ENCODE results near the gene XPC.

Gene XPC

DNA sequence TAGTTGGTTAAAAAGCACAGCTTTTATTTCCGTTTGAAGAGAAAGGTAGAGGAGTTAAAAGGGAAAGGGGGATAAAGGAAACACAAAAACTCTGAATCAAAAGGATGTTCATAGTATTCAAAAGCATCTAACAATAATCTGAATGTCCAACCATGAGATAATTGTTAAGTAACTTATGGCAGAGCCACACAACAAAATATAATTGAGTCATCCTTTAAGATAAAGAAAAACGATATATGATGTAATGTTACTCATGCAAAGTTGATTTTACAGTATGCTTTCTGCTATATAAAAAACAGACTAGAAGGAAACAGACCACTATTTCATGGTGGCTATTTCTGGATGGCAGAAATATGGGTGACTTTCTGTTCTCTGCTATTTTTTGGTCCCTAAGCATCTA lies 3.9 kb downstream of the XPC start:
- Mint-ChIP-seq H3K27me3 (no peaks in the 10 kb centered on the region), H3K4me3 (no peak overlapping the region), H3K9me3 (no peaks in the 10 kb centered on the region), H3K36me3 (peaks cover 26% of the 10 kb centered on the region), H3K27ac (peak overlapping the region; percentile 91), H3K4me1 (peaks cover 47% of the 10 kb centered on the region)
- no peak for ATAC-seq (ENCODE audit: low read depth)
- no peak for DNase-seq (ENCODE audit: low spot score in 2 of 2)

DNA sequence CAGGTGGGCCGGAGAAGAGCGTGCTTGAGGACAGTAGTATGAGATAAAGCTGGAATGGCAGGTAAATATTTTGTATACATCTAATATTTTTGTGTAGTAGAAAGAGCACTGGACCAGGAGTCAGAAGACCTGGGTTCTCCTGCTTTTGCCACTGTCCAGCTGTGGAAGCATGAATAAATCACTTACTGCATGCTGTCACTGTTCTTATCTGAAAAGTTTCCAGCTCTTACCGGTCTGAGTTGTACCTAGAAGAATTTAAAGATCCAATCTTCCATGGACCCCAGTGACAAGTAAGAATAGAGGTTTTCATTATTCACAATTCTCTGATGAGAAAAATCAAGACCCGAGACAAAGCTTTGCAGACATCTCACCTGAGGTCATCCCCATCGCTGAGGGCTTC lies 5.9 kb downstream of the XPC start:
- no peak overlapping the region for H3K4me3 Mint-ChIP-seq
- H3K4me1 Mint-ChIP-seq = peaks cover 40% of the 10 kb centered on the region
- H3K27me3 Mint-ChIP-seq = no peaks in the 10 kb centered on the region
- H3K9me3 Mint-ChIP-seq = no peaks in the 10 kb centered on the region
- H3K27ac Mint-ChIP-seq = peak overlapping the region; percentile 51
- H3K36me3 Mint-ChIP-seq = peaks cover 38% of the 10 kb centered on the region
- DNase-seq (ENCODE audit: low spot score in 2 of 2) (no peak), ATAC-seq (ENCODE audit: low read depth) (no peak)

DNA sequence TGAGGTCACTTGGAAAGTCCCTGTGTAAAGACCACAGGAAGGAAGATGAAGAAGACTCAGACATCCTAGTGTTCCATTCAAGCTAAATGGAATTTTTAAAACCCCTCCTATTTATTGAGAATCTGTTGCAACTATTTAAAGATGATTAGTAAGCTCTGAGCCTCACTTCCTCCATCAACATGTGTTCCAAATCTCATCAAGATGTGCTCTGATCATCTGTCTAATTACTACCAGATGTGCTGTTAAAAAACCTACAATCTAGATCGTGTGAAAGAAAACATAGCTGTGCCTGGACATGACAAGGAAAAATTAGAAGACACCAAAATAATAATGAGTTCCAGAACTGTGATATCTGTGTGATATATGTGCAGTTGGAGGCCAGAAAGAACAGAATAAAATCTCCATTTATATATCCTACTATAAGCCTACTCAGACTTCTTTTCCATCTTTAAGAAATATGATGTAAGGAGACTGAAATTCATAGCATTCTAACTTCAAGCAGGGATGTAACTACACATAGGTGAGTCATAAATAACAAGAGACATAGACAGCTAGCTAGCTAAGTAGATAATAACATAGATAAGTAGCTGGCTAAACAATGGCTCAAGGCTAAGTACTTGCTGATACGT lies 7.8 kb downstream of the XPC start:
- Mint-ChIP-seq H3K4me1 (peaks cover 37% of the 10 kb centered on the region), H3K36me3 (peaks cover 54% of the 10 kb centered on the region), H3K27ac (peak overlapping the region; percentile 81), H3K27me3 (no peaks in the 10 kb centered on the region), H3K9me3 (no peaks in the 10 kb centered on the region), H3K4me3 (no peak overlapping the region)
- ATAC-seq (ENCODE audit: low read depth) (no peak), DNase-seq (ENCODE audit: low spot score in 2 of 2) (no peak)

DNA sequence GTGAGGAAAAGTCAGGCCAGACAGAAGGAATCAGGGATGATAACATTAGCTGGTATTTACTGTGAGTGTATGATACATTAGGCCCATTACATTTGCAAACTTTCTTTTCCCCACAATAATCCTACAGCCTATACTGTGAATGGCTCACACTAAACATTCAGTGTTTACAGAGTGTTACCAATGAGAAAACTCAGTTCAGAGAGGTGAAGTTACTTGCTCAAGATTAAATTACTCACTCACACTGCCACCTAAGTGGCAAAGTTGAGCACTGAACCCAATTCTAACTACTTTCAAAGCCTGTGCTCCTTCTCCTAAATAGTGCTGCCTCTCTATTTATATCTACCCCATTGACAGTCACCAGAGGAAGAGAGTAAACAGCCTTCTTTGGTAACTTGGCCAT lies 8.5 kb downstream of the XPC start:
- Mint-ChIP-seq H3K9me3 (no peaks in the 10 kb centered on the region), H3K36me3 (peaks cover 60% of the 10 kb centered on the region), H3K27me3 (no peaks in the 10 kb centered on the region), H3K27ac (peak overlapping the region; percentile 81), H3K4me1 (peaks cover 29% of the 10 kb centered on the region), H3K4me3 (no peak overlapping the region)
- DNase-seq (ENCODE audit: low spot score in 2 of 2) = no peak
- no peak for ATAC-seq (ENCODE audit: low read depth)

DNA sequence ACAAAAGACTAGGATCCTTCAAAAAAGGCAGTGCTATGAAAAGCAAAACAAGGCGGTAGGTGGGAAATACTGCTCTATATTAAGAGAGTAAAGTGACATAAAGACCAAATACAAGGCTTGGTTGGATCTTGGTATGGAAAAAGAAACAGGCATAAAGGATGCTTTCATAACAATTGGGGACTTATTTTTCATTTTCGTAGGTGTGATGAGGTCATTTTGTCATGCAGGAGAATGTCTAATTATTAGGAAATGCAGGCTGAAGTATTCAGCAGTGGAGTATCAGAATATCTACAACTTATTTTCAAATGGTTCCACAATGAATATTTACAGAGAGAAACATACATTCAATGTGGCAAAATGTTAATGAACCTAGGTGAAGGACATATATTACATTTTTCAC lies 9.0 kb downstream of the XPC start:
- Mint-ChIP-seq H3K36me3 (peaks cover 64% of the 10 kb centered on the region), H3K4me1 (peaks cover 28% of the 10 kb centered on the region), H3K4me3 (no peak overlapping the region), H3K27me3 (no peaks in the 10 kb centered on the region), H3K27ac (no peak overlapping the region), H3K9me3 (no peaks in the 10 kb centered on the region)
- ATAC-seq (ENCODE audit: low read depth) (no peak), DNase-seq (ENCODE audit: low spot score in 2 of 2) (no peak)

DNA sequence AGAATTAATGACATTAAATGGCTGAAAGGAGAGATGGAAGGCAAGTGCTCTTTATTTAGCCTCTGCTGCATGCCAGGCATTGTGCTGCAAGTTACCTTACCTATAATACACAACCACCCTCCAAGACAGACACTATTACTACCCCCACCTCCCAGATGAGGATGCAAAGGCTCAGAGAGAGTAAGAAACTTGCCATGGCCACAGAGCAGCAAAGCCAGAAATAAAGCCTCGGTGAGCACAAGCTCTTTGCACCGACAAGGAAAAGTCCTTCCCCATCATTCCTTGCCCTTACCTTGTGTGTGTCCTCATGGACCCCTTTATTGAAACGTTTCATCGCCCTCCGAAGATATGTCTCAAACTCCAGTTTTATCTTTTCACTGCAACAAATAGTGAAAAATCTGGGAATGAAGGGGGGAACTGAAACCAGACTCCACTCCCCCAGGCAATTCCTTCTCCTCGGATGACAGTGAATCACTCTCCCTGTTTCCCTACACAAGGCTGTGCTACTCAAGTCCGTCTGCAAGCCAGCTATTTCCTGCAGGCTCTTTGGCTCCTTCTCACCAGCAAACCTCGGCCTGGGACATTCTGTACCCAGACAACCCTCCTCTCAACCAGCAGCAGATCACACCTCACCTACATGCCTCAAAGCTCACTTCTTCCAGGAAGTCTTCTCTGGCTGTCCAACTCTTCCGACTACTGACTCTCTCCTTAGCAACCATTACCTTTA lies 11.4 kb downstream of the XPC start:
- H3K4me3 Mint-ChIP-seq = no peak overlapping the region
- peak overlapping the region; percentile 49 for H3K27ac Mint-ChIP-seq
- no peak for DNase-seq (ENCODE audit: low spot score in 2 of 2)
- H3K36me3 Mint-ChIP-seq = peaks cover 78% of the 10 kb centered on the region
- H3K4me1 Mint-ChIP-seq = peaks cover 23% of the 10 kb centered on the region
- ATAC-seq (ENCODE audit: low read depth) = no peak
- peaks cover 6% of the 10 kb centered on the region for H3K9me3 Mint-ChIP-seq
- no peaks in the 10 kb centered on the region for H3K27me3 Mint-ChIP-seq

DNA sequence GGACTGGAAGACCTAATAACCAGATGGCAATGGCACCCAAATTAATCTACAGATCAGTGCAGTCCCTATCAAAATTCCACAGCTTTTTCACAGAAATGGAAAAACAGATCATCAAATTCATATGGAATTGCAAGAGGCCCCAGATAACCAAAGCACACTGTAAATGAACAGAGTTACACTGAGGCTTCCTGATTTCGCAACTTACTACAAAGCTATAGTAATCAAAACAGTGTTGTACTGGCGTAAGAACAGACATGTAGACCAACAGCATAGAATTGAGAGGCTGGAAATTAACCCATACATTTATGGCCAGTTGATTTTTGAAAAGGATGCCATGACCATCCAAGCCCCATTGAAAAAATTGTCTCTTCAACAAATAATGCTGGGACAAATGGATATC lies 16.2 kb downstream of the XPC start:
- peaks cover 79% of the 10 kb centered on the region for H3K36me3 Mint-ChIP-seq
- H3K4me3 Mint-ChIP-seq = no peak overlapping the region
- ATAC-seq (ENCODE audit: low read depth) = no peak
- H3K27ac Mint-ChIP-seq = no peak overlapping the region
- peaks cover 10% of the 10 kb centered on the region for H3K9me3 Mint-ChIP-seq
- DNase-seq (ENCODE audit: low spot score in 2 of 2) = no peak
- H3K4me1 Mint-ChIP-seq = peaks cover 9% of the 10 kb centered on the region
- H3K27me3 Mint-ChIP-seq = no peaks in the 10 kb centered on the region

DNA sequence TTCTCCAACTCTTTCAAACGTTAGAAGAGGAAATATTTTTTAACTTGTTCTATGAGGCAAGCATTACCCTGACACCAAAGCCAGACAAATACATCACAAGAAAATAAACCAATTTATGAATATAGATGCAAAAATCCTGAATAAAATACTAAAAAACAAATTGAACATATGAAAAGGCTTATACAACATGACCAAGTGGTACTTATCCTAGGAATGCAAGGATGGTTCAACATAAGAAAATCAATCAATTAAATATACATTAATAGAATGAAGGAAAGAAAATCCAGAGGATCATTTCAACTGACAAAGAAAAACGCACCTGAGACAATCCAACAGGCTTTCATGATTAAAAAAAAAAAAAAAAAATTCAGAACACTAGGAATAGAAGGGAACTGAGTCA lies 17.1 kb downstream of the XPC start:
- H3K4me3 Mint-ChIP-seq = no peak overlapping the region
- DNase-seq (ENCODE audit: low spot score in 2 of 2) = no peak
- peaks cover 75% of the 10 kb centered on the region for H3K36me3 Mint-ChIP-seq
- ATAC-seq (ENCODE audit: low read depth) = no peak
- H3K4me1 Mint-ChIP-seq = peaks cover 7% of the 10 kb centered on the region
- no peaks in the 10 kb centered on the region for H3K27me3 Mint-ChIP-seq
- peaks cover 10% of the 10 kb centered on the region for H3K9me3 Mint-ChIP-seq
- no peak overlapping the region for H3K27ac Mint-ChIP-seq

DNA sequence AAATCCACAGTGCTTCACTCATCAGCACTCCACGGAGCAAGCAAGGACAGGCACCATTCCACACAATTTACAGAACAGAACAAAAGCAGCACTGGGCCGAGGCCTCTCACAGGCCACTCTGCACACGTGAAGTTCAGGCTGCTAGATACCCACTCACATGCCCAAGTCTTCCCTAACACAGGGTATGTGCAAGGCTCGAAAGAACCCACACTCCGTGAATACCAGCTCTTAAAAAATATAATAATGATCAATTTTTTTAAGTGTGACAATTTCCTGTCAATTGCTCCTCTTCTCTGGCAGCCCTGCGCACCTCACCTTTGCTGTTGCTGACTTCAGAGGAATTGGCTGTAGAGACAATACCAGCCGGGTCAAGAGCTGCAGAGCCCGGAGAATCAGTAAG lies 19.0 kb downstream of the XPC start:
- H3K36me3 Mint-ChIP-seq = peaks cover 68% of the 10 kb centered on the region
- peaks cover 10% of the 10 kb centered on the region for H3K9me3 Mint-ChIP-seq
- DNase-seq (ENCODE audit: low spot score in 2 of 2) = no peak
- peaks cover 7% of the 10 kb centered on the region for H3K4me1 Mint-ChIP-seq
- H3K27me3 Mint-ChIP-seq = no peaks in the 10 kb centered on the region
- no peak overlapping the region for H3K27ac Mint-ChIP-seq
- no peak overlapping the region for H3K4me3 Mint-ChIP-seq
- ATAC-seq (ENCODE audit: low read depth) = no peak

DNA sequence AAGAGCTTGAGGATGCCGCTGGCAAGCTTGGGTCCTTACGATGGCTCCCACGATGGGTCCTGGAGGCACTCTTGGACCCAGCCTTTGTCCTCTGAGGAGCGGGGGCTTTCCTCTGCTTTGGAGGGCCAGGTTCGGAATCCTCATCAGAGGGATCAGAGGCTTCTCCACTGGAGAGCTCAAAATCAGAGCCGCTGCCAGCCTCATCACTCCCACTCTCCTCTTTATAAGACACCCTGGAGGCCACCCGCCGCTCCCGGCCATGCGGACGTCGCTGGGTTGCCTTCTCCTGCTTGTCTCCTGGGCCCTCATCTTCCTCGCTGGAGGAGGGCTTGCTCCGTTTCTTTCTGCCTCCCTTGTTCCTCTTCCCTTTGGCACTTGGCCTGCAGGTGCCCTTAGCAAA lies 20.0 kb downstream of the XPC start:
- Mint-ChIP-seq H3K27me3 (no peaks in the 10 kb centered on the region), H3K36me3 (peaks cover 67% of the 10 kb centered on the region), H3K27ac (peak overlapping the region; percentile 67), H3K4me3 (no peak overlapping the region), H3K4me1 (peaks cover 6% of the 10 kb centered on the region), H3K9me3 (peaks cover 9% of the 10 kb centered on the region)
- ATAC-seq (ENCODE audit: low read depth) (no peak), DNase-seq (ENCODE audit: low spot score in 2 of 2) (no peak)

DNA sequence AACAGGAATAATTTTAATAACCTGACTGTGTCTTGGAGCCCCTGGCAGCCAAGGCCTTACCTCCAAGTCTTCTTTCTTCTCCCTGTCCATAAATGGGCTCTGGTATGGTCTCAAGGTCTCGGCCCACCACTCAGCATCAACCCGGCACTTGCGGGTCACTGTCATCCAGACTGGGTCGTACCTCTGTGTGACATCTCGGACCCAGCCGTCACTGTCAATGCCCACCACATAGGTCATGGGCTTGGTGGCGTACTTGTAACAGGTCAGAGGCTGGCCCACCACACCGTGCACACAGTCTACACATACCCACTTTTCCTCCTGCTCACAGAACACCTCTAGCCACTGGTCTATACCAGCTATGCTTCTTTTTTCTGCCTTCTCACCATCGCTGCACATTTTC lies 20.4 kb downstream of the XPC start:
- Mint-ChIP-seq H3K27me3 (no peaks in the 10 kb centered on the region), H3K9me3 (peaks cover 8% of the 10 kb centered on the region), H3K36me3 (peaks cover 63% of the 10 kb centered on the region), H3K27ac (peak overlapping the region; percentile 67), H3K4me3 (no peak overlapping the region), H3K4me1 (peaks cover 5% of the 10 kb centered on the region)
- ATAC-seq (ENCODE audit: low read depth) (no peak), DNase-seq (ENCODE audit: low spot score in 2 of 2) (no peak)

DNA sequence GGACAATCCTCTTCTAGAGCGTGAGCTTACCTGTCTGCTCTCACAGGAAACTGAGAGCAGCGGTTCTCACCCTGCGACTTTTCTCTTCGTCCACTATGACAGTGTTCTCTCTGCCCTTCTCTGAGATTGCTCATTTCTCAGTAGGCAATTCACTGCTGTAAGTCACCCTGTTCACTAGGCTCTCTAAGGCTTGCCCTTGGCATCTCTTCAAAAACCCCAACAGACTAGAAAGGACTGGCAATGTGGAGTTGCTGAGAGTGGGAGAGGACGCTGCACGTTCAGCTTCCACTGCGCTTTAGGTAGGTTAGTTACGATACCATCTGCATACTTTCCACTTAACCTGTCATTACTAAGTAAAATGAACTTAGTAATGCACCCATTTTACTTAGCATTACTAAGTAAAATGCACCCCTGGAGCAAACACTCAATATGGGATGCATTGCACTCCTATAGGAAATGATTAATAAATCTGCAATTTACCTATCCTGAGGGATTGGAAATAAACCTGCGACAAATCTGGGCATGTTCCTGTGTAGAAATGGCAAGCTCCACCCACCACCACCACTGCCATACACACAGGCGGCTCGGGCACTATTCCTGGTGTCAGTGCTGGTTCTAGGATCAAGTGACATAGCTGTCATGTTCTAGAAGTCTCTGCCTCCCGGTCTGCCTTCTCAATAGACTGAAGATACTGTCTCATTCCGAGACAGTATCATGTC lies 21.4 kb downstream of the XPC start:
- ATAC-seq (ENCODE audit: low read depth) (no peak), DNase-seq (ENCODE audit: low spot score in 2 of 2) (no peak)
- Mint-ChIP-seq H3K4me1 (peaks cover 5% of the 10 kb centered on the region), H3K9me3 (peaks cover 4% of the 10 kb centered on the region), H3K36me3 (peaks cover 54% of the 10 kb centered on the region), H3K27me3 (no peaks in the 10 kb centered on the region), H3K4me3 (no peak overlapping the region), H3K27ac (no peak overlapping the region)

DNA sequence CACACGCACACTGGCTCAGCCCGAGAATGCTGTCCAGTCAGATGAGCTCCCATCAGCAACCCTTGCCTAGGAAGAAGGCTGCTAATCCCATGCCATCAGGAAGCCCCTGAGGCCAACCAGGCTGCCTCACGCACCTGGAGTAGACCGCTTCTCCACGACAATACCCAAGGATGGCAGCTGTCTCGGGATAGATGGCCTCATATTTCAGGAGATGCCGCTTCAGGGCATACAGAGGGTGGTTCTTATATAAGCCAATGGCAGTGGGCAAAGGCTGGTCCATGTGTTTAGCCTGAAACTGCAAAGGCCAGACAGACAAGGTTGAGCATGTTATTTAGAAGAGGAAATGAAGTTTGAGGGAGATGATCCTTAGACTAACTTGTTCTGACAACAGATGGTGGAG lies 22.2 kb downstream of the XPC start:
- Mint-ChIP-seq H3K9me3 (no peaks in the 10 kb centered on the region), H3K27me3 (no peaks in the 10 kb centered on the region), H3K36me3 (peaks cover 47% of the 10 kb centered on the region), H3K4me1 (peaks cover 5% of the 10 kb centered on the region), H3K27ac (no peak overlapping the region), H3K4me3 (no peak overlapping the region)
- DNase-seq (ENCODE audit: low spot score in 2 of 2) (no peak), ATAC-seq (ENCODE audit: low read depth) (no peak)

DNA sequence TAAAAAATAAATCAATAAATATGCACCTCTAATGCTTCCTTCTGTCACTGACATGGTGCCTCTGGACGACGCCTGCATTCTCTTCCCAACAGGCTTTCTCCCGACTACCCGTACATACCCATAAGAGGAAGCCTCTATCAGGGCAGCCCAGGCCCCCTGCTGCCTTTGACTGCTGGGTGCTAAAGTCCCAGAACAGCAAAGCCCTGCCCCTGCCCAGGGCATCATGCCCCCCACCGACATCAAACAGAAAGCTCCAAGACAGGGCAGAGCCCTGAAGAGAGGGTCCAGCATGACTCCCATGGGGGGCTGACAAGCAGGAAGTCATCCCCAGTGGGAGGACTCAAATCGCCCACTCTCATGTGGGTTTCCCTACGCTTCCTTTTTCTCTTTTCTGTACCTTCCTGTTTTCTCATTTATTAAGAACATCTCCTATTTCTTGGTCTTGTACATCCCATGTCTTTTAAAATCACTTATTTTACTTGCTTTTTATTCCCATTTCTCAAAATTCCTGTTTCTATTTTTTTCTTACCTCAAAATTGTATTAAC lies 23.4 kb downstream of the XPC start:
- DNase-seq (ENCODE audit: low spot score in 2 of 2) (no peak), ATAC-seq (ENCODE audit: low read depth) (no peak)
- Mint-ChIP-seq H3K4me3 (no peak overlapping the region), H3K27me3 (no peaks in the 10 kb centered on the region), H3K9me3 (no peaks in the 10 kb centered on the region), H3K27ac (no peak overlapping the region), H3K4me1 (peaks cover 5% of the 10 kb centered on the region), H3K36me3 (peaks cover 41% of the 10 kb centered on the region)
